Left cardiac atrium (tissue), 4 donors: ENCODE measurements around the gene VPS37D. TPM values are rescaled to one million over a fixed set of nuclear protein-coding genes. Genes with fewer than 3 reads are reported as not detected.
"Not testable (repeated sequence)": the region's sequence is repeated elsewhere in the genome, so short reads cannot be mapped to it uniquely, and the experiment has no call there.

ENCODE experiments used
- ATAC-seq, 2 donors: fragments of 200-7000 bp; cut with Tn5 transposase; one replicate each; pipeline ENCODE4 v1.9.1; 2020; ENCODE audit warnings: mild to moderate bottlenecking in 2 of 2, moderate library complexity in 2 of 2
- DNase-seq: peaks from one replicate; pipeline ENCODE4 v3.0.0-alpha.2; 2020
- intact Hi-C, 2 donors: fragments of 100-400 bp; cut with DNase I; formaldehyde crosslinking; loops; one replicate each; pipeline versions ENCODE4 v1.14.1 to v1.15.1; 2022 to 2023
- long read RNA-seq: library from polyadenylated mRNA; unstranded; transcript quantifications from one replicate; pipeline ENCODE4 v2.0.0, GENCODE V29; 2021
- total RNA-seq, 2 donors: library from RNA; stranded (reverse); fragmentation: NEBNext Ultra II Directional; extraction: Animal tissue kit (Norgen Biotek cat#: 25700); gene quantifications; one replicate each; pipeline ENCODE4 v1.2.1, GENCODE V29; 2021
- donor health status: DM: no; HTN: yes; CAD: no.
- donor health status: DM: no; HTN: yes; CAD: no; lungs with severe emphysema.
- donor health status: DM: yes; HTN: yes; CAD: no.
- donor health status: Dilated cardiomyopathy.

Gene VPS37D, protein sequence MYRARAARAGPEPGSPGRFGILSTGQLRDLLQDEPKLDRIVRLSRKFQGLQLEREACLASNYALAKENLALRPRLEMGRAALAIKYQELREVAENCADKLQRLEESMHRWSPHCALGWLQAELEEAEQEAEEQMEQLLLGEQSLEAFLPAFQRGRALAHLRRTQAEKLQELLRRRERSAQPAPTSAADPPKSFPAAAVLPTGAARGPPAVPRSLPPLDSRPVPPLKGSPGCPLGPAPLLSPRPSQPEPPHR
- total RNA-seq = 1 to 10 TPM; 1.4 to 2.5 TPM
- long read RNA-seq = 0 reads

DNA sequence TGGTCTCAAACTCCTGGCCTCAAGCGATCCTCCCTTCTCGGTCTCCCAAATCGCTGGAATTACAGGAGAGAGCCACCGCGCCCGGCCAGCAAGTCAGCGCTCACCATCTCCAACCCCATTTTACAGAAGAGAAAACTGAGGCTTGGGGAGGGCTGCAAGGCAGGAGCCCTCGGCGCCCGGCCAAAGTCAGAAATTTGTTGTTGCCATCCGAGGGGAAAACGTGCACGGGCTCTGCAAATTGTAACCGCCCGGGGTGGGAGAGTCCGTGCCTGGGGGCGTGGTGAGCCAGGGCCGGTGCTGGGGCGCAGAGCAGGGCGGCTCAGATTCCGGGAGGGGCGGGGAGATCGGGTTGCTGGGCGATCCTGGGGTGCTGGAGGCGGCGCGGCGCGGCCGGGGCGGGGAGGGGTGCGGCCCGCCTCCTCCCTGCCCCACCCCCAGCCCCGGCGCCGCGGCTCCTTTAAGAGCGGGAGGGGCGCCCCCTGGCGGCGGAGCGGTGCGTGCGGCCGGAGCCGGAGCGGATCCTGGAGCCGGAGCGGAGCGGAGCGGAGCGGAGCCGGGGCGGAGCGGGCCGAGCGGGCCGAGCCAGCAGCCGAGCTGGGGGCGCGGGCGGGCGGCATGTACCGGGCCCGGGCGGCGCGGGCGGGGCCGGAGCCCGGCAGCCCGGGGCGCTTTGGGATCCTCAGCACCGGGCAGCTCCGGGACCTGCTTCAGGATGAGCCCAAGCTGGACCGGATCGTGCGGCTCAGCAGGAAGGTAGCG is at the start of gene VPS37D:
TSS of gene VPS37D (plus strand) at position 488 of the 759 bp plus-strand sequence. CDS start at position 616, 128 bp downstream.
- intact Hi-C loops = loop anchor here in 1 of 2 donors (5.0 kb wide), 2 partner anchors 45 to 60 kb away; partner anchors contain the start of gene MLXIPL
- ATAC-seq = peak; percentile 96
- DNase-seq = peak; percentile 92

DNA sequence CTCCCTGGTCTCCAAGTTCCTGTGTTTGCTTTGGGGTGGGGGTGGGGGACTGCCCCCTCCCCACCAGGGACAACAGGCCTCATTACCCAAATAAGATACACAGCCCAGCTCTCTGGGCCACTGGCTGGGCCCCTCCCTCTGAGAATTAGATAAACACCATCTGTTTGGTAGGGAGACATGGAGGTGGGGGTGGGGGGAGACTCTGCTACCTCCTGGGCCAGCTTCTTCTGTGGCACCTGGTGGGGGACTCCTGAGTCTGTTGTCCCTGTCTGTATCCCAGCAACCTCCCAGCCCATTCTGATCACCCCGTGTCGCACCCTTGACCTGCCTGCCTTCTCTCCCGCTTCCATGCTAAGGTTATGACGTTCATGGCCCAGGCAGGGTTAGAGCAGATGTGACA is 49.1 kb upstream of the VPS37D start:
- intact Hi-C loops = loop anchor here in 1 of 2 donors (10.0 kb wide), 1 partner anchor 236 kb away; no protein-coding TSS in a partner anchor
- DNase-seq (no peak), ATAC-seq (no peak)

DNA sequence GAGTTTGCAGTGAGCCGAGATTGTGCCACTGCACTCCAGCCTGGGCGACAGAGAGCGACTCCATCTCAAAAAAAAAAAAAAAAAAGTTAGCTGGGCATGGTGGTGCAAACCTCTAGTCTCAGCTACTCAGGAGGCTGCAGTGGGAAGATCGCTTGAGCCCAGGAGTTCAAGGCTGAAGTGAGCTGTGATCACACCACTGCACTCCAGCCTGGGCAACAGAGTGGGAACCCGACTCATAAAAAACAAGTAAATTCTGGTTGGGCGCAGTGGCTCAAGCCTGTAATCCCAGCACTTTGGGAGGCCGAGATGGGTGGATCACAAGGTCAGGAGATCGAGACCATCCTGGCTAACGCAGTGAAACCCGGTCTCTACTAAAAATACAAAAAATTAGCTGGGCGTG is 48.2 kb upstream of the VPS37D start:
- ATAC-seq, DNase-seq: not testable (repeated sequence)
- intact Hi-C loops = loop anchor here in 1 of 2 donors (10.0 kb wide), 1 partner anchor 235 kb away; no protein-coding TSS in a partner anchor

DNA sequence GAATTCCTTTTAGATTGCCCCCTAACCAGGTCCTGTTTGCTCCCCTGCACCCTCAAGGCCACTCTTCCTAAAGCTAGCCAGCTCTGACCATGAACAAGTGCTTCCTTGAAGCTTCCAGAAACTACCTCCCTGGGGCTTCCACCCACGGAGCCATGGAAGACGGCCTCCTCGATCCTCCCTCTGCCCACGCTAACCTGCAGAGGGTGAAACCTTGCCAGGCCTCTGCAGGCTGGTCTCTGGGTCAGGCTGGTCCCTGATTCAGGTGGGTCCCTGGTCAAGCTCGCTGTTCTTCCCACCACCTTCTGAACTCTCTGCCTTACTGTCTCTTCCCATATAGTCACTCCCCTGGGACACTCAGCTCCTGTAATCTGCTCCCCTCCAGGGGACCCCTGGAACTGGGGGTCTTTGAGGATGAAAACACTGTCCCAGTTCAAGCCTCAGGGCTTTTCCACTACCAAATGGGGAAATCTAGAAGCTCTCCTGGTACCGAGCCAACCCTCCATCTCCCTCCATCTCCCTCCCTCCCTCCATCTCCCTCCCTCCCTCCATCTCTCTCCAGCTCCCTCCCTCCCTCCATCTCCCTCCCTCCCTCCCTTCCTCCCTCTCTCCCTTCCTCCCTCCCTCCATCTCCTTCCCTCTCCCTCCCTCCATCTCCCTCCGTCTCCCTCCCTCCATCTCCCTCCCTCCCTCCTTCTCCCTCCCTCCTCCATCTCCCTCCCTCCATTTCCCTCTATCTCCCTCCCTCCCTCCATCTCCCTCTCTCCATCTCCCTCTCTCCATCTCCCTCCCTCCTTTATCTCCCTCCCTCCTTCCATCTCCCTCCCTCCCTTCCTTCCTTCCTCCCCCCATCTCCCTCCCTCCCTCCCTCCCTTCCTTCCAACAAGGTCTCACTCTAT is 46.2 kb upstream of the VPS37D start:
- ATAC-seq (no peak), DNase-seq (no peak)
- intact Hi-C loops = loop anchor here in 1 of 2 donors (5.0 kb wide), 1 partner anchor 46 kb away; the partner anchor contains the start of gene VPS37D

DNA sequence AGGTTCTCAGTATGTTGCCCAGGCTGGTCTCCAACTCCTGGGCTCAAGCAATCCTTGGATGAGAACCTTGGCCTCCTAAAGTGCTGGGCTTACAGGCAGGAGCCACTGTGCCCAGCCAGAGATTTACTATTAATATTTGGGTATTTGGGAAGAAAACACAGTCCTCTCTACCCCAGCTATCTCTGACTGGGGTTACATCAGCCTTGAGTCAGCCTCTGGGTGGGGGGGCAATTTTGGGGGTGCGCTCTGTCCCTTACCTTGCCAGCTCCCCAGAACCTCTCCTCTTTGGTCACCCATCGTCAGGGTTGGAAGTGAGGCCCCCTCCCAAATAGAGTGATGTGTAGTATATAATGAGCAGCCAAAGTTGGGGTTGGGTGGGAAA is 45.1 kb upstream of the VPS37D start:
- no peak for DNase-seq
- intact Hi-C loops = loop anchor here in 1 of 2 donors (5.0 kb wide), 1 partner anchor 45 kb away; the partner anchor contains the start of gene VPS37D
- no peak for ATAC-seq

DNA sequence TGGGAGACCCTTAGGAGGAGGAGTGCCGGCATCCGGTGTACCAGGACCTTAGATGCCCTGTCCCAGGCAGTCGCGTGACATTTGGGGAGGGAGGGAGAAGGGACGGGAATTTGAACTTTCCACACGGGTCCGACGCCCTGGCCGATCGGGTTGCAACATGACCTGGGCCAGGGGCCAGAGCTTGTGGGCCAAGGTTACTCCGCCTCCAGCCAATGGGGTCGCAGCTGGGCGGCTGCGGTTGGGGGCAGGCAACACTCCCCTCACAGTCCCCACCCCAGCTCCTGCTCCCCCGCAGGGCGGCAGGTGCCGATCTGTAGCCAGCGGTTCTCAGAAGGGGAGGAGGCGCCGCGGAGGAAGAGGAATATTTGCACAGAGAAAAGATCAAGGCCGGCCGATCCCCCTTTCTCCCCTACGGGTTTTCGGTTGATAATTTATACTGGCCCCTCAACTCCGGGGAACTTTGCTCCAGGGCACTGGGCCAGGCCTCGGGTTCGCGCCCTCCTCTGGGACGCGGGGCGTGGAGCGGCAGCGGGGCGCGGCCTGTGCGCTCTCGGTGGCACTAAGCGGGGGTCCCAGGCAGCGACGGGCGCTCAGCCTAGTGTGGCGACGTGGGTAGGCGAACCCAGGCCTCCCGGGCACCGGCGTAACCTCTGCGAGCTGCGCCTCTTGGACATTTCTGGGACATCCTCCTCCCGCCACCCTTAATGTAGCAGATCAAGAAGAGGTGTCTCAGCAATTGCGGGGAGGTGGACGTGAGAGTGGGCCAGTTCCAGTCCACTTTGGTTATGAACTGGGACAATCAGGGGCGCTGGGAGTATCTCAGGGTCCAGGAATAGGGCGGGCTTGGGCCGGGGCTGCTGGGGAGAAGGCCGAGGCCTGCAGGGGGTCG is 44.5 kb upstream of the VPS37D start:
- ATAC-seq (peak; percentile 31 to 65), DNase-seq (peak; percentile 63)
- intact Hi-C loops = loop anchor here in 1 of 2 donors (5.0 kb wide), 1 partner anchor 44 kb away; the partner anchor contains the start of gene VPS37D

DNA sequence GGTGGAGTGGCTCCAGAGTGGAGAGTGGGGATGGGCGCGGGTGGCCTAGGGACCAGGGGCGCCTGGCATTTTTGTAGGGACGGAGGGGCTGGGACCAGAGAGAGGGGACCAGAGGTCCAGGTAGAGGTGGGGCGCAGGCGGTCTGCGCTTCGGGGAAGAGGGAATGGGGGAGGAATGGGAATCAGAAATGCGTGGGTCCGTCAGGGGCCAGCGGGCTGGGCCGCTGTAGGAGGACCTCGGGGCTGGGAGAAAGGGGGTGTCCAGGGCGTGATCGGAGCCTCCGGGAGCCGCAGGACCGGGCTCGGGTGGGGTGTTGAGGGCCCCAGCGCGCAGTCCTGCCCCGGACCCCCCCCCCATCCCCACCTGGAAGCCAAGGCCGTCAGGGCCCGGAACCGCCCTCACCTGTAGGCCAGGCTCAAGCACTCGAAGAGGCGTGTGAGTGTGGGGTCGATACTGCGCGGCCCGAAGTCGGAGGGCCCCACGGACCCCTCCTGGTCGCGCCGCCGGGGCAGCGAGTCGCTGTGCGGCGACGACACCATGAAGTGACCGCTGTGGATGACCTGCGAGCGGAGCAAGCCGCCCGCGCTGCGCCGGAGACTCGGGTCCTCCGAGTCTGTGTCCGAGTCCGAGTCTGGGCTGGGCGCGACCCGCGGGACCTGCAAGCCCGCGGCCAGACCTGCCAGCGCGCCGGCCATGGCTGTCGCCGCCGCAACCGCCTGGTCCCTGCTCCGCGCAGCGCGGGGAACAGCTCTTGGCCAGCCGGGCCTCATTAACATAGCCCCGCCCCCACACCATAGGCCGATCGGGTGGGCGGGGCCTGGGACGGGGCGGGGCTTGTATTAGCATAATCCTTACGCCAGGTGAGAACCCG is 43.6 kb upstream of the VPS37D start, which contains the start of gene MLXIPL:
TSS of gene MLXIPL (minus strand) at position 725 of the 871 bp plus-strand sequence. CDS start at position 695, 30 bp downstream.
- ATAC-seq = peak; percentile 85 to 95
- peak; percentile 82 for DNase-seq
- intact Hi-C loops = loop anchor here in 1 of 2 donors (5.0 kb wide), 1 partner anchor 43 kb away; the partner anchor contains the start of gene VPS37D

DNA sequence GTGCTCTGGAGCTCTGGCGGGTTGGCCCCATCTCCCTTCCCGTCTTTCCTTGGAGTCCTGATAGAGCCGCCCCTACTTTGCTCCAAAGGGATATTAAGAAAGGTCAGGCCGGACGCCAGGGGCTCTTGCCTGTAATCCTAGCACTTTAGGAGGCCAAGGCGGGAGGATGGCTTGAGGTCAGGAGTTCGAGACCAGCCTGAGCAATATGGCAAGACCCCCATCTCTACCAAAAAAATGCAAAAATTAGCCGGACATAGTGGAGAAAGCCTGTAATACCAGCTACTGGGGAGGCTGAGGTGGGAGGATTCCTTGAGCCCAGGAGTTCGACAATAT is 43.0 kb upstream of the VPS37D start:
- DNase-seq (no peak), ATAC-seq (no peak)
- intact Hi-C loops = loop anchor here in 1 of 2 donors (5.0 kb wide), 1 partner anchor 43 kb away; the partner anchor contains the start of gene VPS37D

DNA sequence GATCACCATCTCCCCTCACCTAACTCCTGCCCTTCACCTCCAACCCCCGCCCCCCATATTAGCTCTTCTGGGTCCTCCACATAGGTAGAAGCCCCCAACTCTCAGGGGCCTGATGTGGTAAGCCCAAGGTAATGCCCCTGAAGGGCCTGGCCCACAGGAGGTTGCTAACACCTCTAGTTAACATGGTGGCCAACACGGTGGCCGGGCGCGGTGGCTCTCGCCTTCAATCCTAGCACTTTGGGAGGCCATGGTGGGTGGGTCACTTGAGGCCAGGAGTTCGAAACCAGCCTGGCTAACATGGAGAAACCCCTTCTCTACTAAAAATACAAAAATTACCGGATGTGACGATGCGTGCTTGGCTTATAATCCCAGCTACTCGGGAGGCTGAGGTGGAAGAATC is 42.4 kb upstream of the VPS37D start:
- ATAC-seq (no peak), DNase-seq (no peak)
- intact Hi-C loops = no loop called here

DNA sequence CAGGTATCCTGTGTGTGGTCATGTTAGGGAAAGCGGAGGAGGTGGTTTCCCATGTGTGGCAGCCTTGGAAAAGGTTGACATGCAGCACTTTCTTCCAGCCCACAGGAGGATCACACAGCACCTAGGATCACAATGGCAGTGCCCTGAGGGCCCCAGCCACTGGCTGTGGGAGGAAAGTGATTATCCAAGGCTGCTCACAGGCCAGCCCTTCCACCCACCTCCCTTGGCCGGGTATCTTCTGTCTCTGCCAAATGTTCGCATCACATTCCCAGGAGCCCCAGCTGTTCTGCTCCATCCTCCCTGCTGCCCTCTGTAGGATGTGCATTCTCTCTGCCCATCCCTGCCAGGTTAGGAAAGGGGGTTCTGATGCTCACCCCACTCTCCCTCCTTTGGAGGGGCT is 40.8 kb upstream of the VPS37D start:
- ATAC-seq (no peak), DNase-seq (no peak)
- intact Hi-C loops = no loop called here

DNA sequence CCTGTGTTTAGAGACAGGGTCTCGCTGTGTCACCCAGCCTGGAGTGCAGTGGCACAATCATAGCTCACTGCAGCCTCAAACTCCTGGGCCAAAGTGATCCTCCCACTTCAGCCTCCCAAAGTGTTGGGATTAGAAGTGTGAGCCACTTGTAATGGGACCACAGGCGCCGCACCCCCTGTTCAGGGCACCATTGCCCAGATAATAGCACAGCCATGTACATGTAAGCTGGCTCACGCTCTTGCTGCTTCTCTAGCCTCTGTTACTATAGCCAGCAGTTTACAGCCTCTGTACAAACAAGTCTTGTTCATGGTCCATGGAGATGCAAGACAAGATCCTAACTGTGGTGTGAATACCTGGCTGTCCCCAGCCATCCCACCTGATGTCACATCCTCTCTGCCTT is 39.1 kb upstream of the VPS37D start:
- intact Hi-C loops = no loop called here
- DNase-seq (no peak), ATAC-seq (no peak)

DNA sequence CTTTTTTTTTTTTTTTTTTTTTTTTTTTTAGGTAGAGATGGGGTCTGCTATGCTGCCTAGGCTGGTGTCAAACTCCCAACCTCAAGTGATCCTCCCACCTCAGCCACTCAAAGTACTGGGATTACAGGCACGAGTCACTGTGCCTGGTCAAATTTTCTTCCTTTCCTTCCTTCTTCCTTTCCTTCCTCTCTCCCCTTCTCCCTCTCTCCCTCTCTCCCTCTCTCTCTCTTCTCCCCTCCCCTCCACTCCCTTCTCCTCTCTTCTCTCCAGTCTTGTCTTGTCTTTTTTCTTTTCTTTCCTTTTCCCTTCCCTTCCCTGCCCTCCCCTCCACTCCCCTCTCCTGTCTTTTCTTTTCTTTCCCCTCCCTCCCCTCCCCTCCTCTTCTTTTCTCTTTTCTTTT is 36.1 kb upstream of the VPS37D start:
- DNase-seq = no peak
- ATAC-seq = no peak
- intact Hi-C loops = no loop called here

DNA sequence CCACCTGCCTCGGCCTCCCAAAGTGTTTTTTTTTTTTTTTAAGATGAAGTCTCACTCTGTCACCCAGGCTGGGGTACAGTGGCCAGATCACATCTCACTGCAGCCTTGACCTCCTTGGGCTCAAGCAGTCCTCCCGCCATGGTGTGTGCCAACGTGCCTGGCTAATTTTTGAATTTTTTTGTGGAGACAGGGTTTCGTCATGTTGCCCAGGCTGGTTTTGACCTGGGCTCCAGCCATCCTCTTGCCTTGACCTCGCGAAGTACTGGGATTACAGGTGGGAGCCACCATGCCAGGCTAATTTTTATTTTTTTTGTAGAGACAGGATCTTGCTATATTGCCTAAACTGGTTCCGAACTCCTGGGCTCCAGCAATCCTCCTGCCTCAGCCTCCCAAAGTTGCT is 34.3 kb upstream of the VPS37D start:
- no peak for ATAC-seq
- intact Hi-C loops = no loop called here
- no peak for DNase-seq

DNA sequence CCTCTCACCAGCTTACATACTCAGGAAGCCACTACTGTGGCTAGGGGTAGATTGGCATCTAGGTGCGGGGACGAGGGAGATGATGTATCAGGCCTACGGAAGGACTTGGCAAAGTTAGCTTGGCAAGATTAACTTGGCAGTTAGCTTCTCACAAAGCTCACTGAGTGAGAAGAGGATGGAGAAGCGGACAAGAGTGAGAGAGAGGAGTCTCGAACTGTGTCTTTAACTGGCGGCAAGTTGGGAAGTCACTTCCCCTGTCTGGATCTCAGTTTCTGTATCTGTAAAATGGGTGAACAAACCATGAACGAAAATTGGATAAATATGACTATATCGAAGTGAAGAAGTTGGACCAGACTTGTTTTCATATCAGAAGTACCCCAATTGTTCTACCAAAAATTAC is 33.8 kb upstream of the VPS37D start:
- ATAC-seq = no peak
- no peak for DNase-seq
- intact Hi-C loops = no loop called here

DNA sequence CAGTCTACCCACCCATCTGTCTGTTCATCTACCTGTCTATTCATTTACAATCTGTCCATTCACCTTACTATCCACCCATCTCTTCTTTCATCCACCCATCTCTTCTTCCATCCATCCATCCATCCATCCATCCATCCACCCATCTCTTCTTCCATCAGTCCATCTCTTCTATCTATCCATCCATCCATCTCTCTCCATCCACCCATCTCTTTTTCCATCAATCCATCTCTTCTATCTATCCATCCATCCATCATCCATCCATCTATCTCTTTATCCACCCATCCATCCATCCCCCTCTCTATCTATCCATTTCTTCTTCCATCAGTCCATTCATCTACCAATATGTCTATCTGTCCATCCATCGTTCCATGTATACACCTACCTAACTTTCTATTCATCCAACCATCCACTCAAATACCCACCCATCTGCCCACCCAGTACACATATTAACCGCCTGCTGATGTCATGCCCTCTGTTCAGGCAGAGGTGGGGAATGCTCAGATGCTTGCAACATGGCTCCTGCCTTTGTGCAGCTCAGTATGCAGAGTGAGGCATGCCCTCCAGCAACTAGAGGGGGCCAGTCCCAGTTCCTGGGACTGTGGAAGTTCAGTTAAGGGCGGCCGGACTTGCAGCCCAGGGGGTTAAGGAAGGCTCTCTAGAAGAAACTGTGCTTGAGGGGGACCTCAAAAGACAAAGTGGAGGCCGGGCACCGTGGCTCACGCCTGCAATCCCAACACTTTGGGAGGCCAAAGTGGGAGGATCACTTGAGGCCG is 32.0 kb upstream of the VPS37D start:
- ATAC-seq (no peak), DNase-seq (no peak)
- intact Hi-C loops = no loop called here

DNA sequence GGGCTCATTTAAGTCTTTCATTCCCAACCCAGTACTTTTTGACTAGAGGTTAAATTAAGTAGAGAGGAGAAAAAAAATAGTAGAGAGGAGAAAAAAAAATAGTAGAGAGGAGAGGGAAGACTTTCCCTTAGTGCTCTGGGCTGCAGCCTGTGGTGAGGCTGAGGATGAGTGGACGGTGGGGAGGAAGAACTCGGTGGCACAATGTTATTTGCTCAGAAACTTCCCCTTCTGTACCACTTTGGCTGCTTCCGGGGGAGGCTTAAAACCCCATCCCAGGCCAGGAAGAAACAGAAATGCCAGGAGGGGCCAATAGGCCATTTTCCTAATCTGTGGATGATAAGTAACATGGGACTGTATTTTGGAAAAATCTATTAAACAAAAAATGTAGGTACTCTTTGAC is 28.7 kb upstream of the VPS37D start:
- no peak for DNase-seq
- intact Hi-C loops = no loop called here
- ATAC-seq = no peak
